Karpas-422 (cell line): ENCODE data around the gene NRROS. TPM values are rescaled to one million over a fixed set of nuclear protein-coding genes. Genes with fewer than 3 reads are reported as not detected.

Experiments used
- DNase-seq: peaks from one replicate; pipeline ENCODE4 v3.0.0-alpha.2; 2015
- H2AFZ ChIP-seq: fragments of 200-600 bp; sonication (generic); 2 replicates; pipeline ENCODE4 v1.6.1; 2014; ENCODE audit warnings: antibody characterized with exemption, low read length, mixed read lengths
- H3K27ac ChIP-seq: fragments of 200-600 bp; sonication (generic); 2 replicates; pipeline ENCODE4 v1.5.1; 2014; ENCODE audit warnings: mild to moderate bottlenecking, low read length, moderate library complexity
- H3K27me3 ChIP-seq: fragments of 200-600 bp; sonication (generic); 2 replicates; pipeline ENCODE4 v1.6.1; 2014; ENCODE audit warnings: low read length, mixed read lengths
- H3K36me3 ChIP-seq: fragments of 200-600 bp; sonication (generic); 2 replicates; pipeline ENCODE4 v1.6.1; 2014; ENCODE audit warnings: low read length, mixed read lengths; ENCODE audit not compliant: insufficient read depth
- H3K4me1 ChIP-seq: fragments of 200-600 bp; sonication (generic); 2 replicates; pipeline ENCODE4 v1.6.1; 2014; ENCODE audit warnings: mild to moderate bottlenecking, low read length, mixed read lengths
- H3K4me2 ChIP-seq: fragments of 200-600 bp; sonication (generic); 2 replicates; pipeline ENCODE4 v1.6.1; 2014; ENCODE audit warnings: low read length, low read depth, mild to moderate bottlenecking; ENCODE audit not compliant: poor library complexity, severe bottlenecking
- H3K4me3 ChIP-seq: fragments of 200-600 bp; sonication (generic); 2 replicates; pipeline ENCODE4 v1.5.1; 2014; ENCODE audit warnings: mild to moderate bottlenecking, antibody characterized with exemption, low read length, mixed read lengths
- H3K79me2 ChIP-seq: fragments of 200-600 bp; sonication (generic); 2 replicates; pipeline ENCODE4 v1.6.1; 2014; ENCODE audit warnings: mild to moderate bottlenecking, low read length, mixed read lengths
- H3K9ac ChIP-seq: fragments of 200-600 bp; sonication (generic); 2 replicates; pipeline ENCODE4 v1.6.0; 2014; ENCODE audit warnings: low read length
- H3K9me2 ChIP-seq: fragments of 200-600 bp; sonication (generic), shearing (Covaris generic); replicated peaks from 2 replicates; pipeline ENCODE4 v1.6.0; 2014; ENCODE audit warnings: mild to moderate bottlenecking, low read length, moderate library complexity; ENCODE audit not compliant: insufficient read depth
- H3K9me3 ChIP-seq: fragments of 300-700, 200-600 bp; sonication (generic); 2 replicates; pipeline ENCODE4 v1.6.1; 2014; ENCODE audit warnings: low read length, mixed read lengths
- H4K20me1 ChIP-seq: fragments of 200-600 bp; sonication (generic); 2 replicates; pipeline ENCODE4 v1.6.1; 2014; ENCODE audit warnings: mild to moderate bottlenecking, antibody characterized with exemption, low read length, low read depth; ENCODE audit not compliant: insufficient read depth
- total RNA-seq: library from RNA; depleted of rRNA; stranded (reverse); fragments of >200 nt; shearing (Covaris generic); gene quantifications from 2 replicates; pipeline ENCODE4 v1.2.3, GENCODE V29; 2014; ENCODE audit warnings: low replicate concordance

The NRROS gene
- total RNA-seq, 1 experiment from 2014 or later, result 0.52 TPM

- Histone ChIP-seq H3K79me2 (no peaks in the 10 kb centered on the region), H2AFZ (peak overlapping the region; percentile 74; the same call in 1 of the 2 replicates), H3K27ac (no peak overlapping the region), H3K36me3 (no peaks in the 10 kb centered on the region), H3K9me2 (no peaks in the 10 kb centered on the region), H3K4me3 (peak overlapping the region; percentile 29; the same call in 1 of the 2 replicates), H3K4me1 (peaks cover 21% of the 10 kb centered on the region), H3K9me3 (no peaks in the 10 kb centered on the region), H4K20me1 (no peaks in the 10 kb centered on the region), H3K4me2 (peak overlapping the region; percentile 56), H3K9ac (no peak overlapping the region), H3K27me3 (no peaks in the 10 kb centered on the region)
- peak; percentile 75 for DNase-seq
Observed at GRCh38 chr3:196689941-196690660, 50.6 kb downstream of the NRROS start.

GRCh38 chr3:196691386-196691785 lies 51.9 kb downstream of the NRROS start:
- no peaks in the 10 kb centered on the region for H4K20me1 ChIP-seq
- DNase-seq, result no peak
- H3K4me3 ChIP-seq, result no peak overlapping the region
- no peak overlapping the region for H3K9ac ChIP-seq
- no peaks in the 10 kb centered on the region for H3K79me2 ChIP-seq
- H3K36me3 ChIP-seq, result no peaks in the 10 kb centered on the region
- H3K9me3 ChIP-seq, result no peaks in the 10 kb centered on the region
- peaks cover 16% of the 10 kb centered on the region for H3K4me1 ChIP-seq
- H3K27ac ChIP-seq, result no peak overlapping the region
- no peaks in the 10 kb centered on the region for H3K27me3 ChIP-seq
- H3K4me2 ChIP-seq, result no peak overlapping the region
- no peaks in the 10 kb centered on the region for H3K9me2 ChIP-seq
- no peak overlapping the region for H2AFZ ChIP-seq

GRCh38 chr3:196694202-196694638 lies 54.7 kb downstream of the NRROS start:
- peaks cover 16% of the 10 kb centered on the region for H3K4me1 ChIP-seq
- H3K9ac ChIP-seq, result no peak overlapping the region
- no peaks in the 10 kb centered on the region for H4K20me1 ChIP-seq
- H3K4me2 ChIP-seq, result no peak overlapping the region
- DNase-seq, result no peak
- no peaks in the 10 kb centered on the region for H3K36me3 ChIP-seq
- no peak overlapping the region for H2AFZ ChIP-seq
- H3K4me3 ChIP-seq, result no peak overlapping the region
- H3K9me2 ChIP-seq, result no peaks in the 10 kb centered on the region
- H3K79me2 ChIP-seq, result no peaks in the 10 kb centered on the region
- H3K9me3 ChIP-seq, result no peaks in the 10 kb centered on the region
- H3K27me3 ChIP-seq, result no peaks in the 10 kb centered on the region
- no peak overlapping the region for H3K27ac ChIP-seq

GRCh38 chr3:196694941-196695848 lies 55.7 kb downstream of the NRROS start:
- no peak for DNase-seq
- H3K9me2 ChIP-seq, result no peaks in the 10 kb centered on the region

GRCh38 chr3:196695849-196696226 lies 56.3 kb downstream of the NRROS start:
- Histone ChIP-seq H2AFZ (no peak overlapping the region), H3K9ac (no peak overlapping the region), H3K79me2 (no peaks in the 10 kb centered on the region), H3K27me3 (no peaks in the 10 kb centered on the region), H3K4me3 (no peak overlapping the region), H3K9me2 (no peaks in the 10 kb centered on the region), H4K20me1 (no peaks in the 10 kb centered on the region), H3K9me3 (no peaks in the 10 kb centered on the region), H3K27ac (no peak overlapping the region), H3K4me2 (no peak overlapping the region), H3K36me3 (no peaks in the 10 kb centered on the region), H3K4me1 (peaks cover 6% of the 10 kb centered on the region)
- no peak for DNase-seq

More at GRCh38 chr3:196694941-196695848, 55.7 kb downstream of the NRROS start:
- Histone ChIP-seq H3K4me3 (no peak overlapping the region), H3K27me3 (no peaks in the 10 kb centered on the region), H3K27ac (no peak overlapping the region), H3K4me2 (no peak overlapping the region), H3K4me1 (peaks cover 8% of the 10 kb centered on the region), H3K9me3 (no peaks in the 10 kb centered on the region), H2AFZ (no peak overlapping the region), H3K79me2 (no peaks in the 10 kb centered on the region), H3K36me3 (no peaks in the 10 kb centered on the region), H3K9ac (no peak overlapping the region), H4K20me1 (no peaks in the 10 kb centered on the region)

GRCh38 chr3:196697270-196697669 lies 57.8 kb downstream of the NRROS start:
- no peak overlapping the region for H3K4me3 ChIP-seq
- DNase-seq, result peak; percentile 72

GRCh38 chr3:196699749-196700148 lies 60.3 kb downstream of the NRROS start:
- H3K9me3 ChIP-seq, result no peaks in the 10 kb centered on the region
- no peaks in the 10 kb centered on the region for H3K9me2 ChIP-seq
- H3K9ac ChIP-seq, result no peak overlapping the region
- H3K4me1 ChIP-seq, result peaks cover 6% of the 10 kb centered on the region
- no peaks in the 10 kb centered on the region for H3K27me3 ChIP-seq
- DNase-seq, result no peak
- no peak overlapping the region for H3K4me3 ChIP-seq
- no peaks in the 10 kb centered on the region for H3K36me3 ChIP-seq
- no peak overlapping the region for H3K27ac ChIP-seq
- no peak overlapping the region for H3K4me2 ChIP-seq
- no peak overlapping the region for H2AFZ ChIP-seq
- no peaks in the 10 kb centered on the region for H4K20me1 ChIP-seq
- H3K79me2 ChIP-seq, result no peaks in the 10 kb centered on the region

More at GRCh38 chr3:196697270-196697669, 57.8 kb downstream of the NRROS start:
- H4K20me1 ChIP-seq, result no peaks in the 10 kb centered on the region
- H3K27me3 ChIP-seq, result no peaks in the 10 kb centered on the region
- no peak overlapping the region for H2AFZ ChIP-seq
- no peak overlapping the region for H3K4me2 ChIP-seq
- no peak overlapping the region for H3K27ac ChIP-seq
- H3K36me3 ChIP-seq, result no peaks in the 10 kb centered on the region
- H3K4me1 ChIP-seq, result peaks cover 6% of the 10 kb centered on the region
- no peaks in the 10 kb centered on the region for H3K9me2 ChIP-seq
- no peak overlapping the region for H3K9ac ChIP-seq
- no peaks in the 10 kb centered on the region for H3K9me3 ChIP-seq
- H3K79me2 ChIP-seq, result no peaks in the 10 kb centered on the region

- Histone ChIP-seq H3K4me2 (no peak overlapping the region), H3K4me3 (no peak overlapping the region), H3K79me2 (no peaks in the 10 kb centered on the region), H3K9ac (no peak overlapping the region), H3K27me3 (no peaks in the 10 kb centered on the region), H3K9me2 (no peaks in the 10 kb centered on the region), H4K20me1 (no peaks in the 10 kb centered on the region), H3K4me1 (peaks cover 6% of the 10 kb centered on the region), H2AFZ (no peak overlapping the region), H3K36me3 (no peaks in the 10 kb centered on the region), H3K9me3 (no peaks in the 10 kb centered on the region), H3K27ac (no peak overlapping the region)
- DNase-seq, result no peak
Observed at GRCh38 chr3:196700801-196701200, 61.3 kb downstream of the NRROS start.
